Glomerular endothelial cell (primary cell): ENCODE measurements around the gene ISL2. TPM values are rescaled to one million over a fixed set of nuclear protein-coding genes. Genes with fewer than 3 reads are reported as not detected.

Experiments
- DNase-seq: peaks from one replicate; pipeline ENCODE4 v3.0.0-alpha.2; 2011; ENCODE audit warnings: low read depth, low spot score; ENCODE audit errors: extremely low read depth
- total RNA-seq: library from RNA; depleted of rRNA; stranded (reverse); fragments of >200 nt; gene quantifications from 2 replicates; pipeline ENCODE4 v1.2.3, GENCODE V29; 2015

ISL2 gene
- total RNA-seq, 1 donor from 2014 or later, result 0.18 TPM

GRCh38 chr15:76341366-76342057, 4.9 kb downstream of the ISL2 start:
- no peak for DNase-seq

DNA sequence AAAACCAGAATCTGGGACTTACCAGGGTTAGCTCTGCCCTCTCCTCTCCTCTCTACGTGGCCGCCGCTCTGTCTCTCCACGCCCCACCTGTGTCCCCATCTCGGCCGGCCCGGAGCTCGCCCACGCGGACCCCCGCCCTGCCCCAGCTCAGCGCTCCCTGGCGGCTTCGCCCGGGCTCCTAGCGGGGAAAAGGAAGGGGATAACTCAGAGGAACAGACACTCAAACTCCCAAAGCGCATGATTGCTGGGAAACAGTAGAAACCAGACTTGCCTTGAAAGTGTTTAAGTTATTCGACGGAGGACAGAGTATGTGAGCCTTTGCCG, 5.4 kb downstream of the ISL2 start:
- no peak for DNase-seq

- DNase-seq, result no peak
Observed at GRCh38 chr15:76342382-76343201, 6.0 kb downstream of the ISL2 start.

DNA sequence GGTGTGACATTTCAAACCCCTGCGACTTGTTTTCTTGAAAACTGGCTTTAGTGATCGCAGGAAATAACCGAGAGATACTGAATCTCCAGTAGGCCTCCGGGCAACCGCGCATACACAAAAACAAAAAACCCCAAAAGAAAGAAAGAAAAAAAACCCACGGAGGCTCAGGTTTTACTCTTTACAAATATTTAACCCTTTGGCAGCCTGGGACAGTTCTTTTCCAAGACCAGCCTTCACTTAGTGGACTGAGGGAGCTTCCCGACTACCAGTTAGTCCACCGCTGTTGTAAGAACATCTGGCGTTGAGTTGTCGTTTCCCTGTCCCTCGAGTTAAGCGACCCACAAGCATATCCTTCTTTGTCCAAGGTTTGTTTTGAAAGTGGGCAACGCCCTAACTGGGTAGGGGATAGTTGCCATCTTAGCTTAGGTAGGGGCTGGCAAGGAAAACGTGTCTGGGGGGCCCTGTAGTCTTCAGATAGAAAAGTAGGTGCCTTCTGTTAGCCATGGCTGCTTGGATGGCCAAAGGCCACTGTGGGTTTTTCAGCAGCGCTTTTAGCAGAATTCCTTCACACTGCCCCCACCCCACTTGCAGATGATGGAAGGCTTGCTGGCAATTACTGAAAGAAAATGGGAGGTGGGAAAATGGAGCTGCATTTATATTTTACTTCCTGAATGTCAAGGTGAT, 6.9 kb downstream of the ISL2 start:
- DNase-seq, result no peak

DNA sequence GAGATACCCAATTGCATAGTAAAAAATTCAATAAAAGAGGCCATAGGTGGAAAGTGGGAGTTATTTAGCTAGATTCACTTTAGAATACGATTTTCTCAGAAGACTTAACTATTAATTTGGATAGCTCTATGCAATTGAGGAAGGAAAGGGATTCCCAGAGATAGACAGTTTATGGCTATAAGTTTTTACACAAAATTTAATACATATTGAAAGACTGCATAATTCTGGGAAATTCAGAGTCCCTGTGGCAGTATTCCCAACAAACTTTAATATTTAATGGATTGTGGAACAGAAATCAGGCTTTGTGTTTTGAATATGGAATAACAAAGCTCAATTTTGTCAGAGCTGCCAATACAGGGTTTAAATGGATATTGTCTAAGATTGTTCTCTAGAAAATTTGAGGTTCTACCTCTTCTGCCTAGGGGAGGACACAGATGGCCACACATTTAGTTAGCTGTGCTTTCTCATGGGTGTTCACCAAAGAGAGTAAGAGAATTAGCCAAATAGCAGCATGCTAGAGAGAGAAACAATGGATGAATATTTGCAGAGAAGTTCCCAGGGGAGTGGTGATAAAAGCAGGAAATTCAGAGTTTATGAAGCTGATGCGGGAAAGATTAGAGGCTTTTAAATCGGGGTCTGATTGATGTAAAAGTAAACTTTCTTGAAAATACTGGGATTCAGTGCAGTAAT, 8.5 kb downstream of the ISL2 start:
- no peak for DNase-seq

DNA sequence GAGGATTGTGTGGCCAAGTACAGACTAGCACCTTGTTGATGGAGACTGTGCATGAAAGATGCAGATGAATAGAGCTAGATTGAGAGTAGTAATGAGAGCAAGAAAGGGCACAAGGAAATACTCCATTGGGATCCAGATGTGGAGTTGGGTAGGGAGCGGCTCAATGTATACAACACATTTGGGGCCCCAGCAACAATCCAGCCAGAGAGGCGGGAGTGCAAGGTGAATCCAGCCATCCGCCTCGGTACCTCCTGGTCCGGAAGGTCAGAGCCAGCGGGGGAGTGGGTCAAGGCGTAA, 9.0 kb downstream of the ISL2 start:
- DNase-seq, result no peak

GRCh38 chr15:76345880-76346668, 9.5 kb downstream of the ISL2 start:
- no peak for DNase-seq

DNA sequence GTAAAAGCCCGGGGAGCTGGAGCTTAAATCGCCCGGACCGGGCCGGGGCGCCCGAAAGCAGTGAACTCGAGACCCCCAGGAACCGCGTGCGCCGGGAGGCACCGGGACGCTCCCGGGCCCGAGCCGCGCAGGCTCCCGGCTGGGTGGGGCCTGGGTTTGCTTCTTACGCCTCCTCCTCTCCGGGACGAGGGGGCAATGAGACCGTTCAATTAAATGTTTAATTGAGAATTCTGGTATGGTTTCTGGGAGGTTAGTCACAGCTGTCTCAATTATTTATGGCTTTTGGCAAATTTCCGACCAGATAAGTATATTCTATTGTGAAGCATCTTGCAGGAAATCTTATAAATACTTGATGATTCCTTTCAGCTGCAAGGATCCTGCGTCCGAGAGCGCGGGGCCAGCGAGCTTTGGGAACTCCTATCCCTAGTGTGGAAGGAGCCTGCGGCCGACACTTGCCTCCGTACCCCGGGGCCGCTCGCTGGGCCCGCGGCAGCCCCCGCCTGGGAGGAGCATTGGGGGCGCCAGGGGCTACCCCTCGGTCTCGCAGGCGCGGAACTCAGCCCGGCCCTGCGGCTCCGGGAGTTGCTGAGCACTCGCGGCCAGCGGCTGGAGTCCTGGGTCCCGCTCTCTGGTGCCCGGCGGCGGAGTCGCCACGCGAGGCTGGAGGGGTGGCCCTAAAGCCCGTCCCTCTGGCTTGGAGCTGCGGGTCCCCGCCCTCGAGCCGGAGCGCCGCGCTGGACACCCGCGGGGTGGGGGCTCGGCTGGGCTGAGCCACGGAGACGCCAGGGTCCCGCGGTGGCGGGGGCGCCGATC, 10.3 kb downstream of the ISL2 start:
- no peak for DNase-seq

DNA sequence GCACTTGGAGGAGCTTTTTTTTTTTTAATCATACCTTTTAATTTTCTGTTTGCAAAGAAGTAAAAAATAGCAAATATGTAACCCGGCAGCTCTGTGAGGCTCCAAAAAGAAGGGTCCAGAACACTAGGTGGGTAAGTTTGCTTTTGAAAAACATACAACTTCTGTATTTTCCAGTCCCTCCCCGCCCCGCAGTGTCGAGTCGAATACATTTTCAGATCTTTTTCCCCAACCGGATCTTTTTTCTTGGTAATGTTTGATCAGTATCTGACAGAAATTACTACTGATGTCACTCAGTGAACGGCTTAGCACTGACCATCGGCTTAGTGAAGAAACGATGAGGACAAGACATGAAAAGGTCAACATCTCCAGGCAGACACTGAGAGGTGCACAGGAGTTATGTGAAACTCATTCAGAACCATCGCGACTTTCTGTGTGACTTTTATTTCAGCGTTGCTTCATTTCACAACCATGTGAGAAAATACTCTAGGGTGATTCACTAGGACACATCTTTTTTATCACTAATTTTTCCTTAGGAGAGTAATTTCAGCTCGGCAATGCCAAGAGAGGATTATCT, 11.0 kb downstream of the ISL2 start:
- DNase-seq, result no peak

- no peak for DNase-seq
Observed at GRCh38 chr15:76349301-76350070, 12.9 kb downstream of the ISL2 start.

GRCh38 chr15:76353023-76353577, 16.5 kb downstream of the ISL2 start:
- no peak for DNase-seq

- DNase-seq, result no peak
Observed at GRCh38 chr15:76353903-76354302, 17.3 kb downstream of the ISL2 start.

DNA sequence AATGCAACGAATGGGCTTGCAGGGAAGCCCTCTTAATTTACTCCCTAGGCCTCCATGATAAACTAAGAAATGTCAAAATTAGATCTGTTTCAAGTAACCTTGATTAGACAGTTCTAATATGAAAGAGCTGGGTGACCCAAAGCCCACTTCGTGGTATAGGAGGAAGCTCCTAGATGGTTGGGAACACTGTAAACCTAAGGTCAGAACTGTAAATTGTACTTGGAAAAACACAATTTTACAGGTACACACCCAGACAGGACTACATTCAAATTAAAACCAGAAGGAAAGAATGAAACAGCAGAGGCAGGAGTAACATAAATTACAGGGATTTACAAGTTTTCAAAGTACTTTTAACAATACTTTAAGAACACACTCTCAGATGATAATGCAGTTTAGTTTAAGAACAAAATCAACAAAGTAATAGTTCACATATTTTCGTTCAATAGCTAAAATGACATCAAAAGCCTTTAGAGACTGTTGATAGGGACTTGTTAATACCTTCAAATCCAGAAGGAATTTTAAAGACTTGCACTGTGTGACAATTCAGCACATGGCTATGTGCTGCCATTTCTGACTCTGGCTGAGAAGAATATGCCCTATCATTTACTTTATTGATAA, 18.4 kb downstream of the ISL2 start:
- no peak for DNase-seq

DNA sequence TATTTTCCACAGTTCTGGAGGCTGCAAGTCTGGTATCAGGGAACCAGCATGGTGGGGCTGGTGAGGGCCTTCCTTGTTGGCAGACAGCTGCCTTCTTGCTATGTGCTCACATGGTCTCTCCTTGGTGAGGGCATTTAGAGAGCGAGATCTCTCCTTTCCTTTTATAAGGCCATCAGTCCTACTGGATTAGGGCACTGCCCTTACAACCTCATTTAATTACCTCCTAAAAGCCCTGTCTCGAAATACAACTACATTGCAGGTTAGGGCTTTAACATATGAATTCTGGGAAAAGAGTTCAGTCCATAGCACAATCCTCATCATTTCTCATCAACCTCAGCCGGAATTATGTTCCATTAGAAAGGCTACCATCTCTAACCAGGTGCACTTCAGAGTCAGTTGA, 21.9 kb downstream of the ISL2 start:
- DNase-seq, result no peak

- no peak for DNase-seq
Observed at GRCh38 chr15:76359152-76359551, 22.6 kb downstream of the ISL2 start.

GRCh38 chr15:76360416-76360815, 23.8 kb downstream of the ISL2 start:
- no peak for DNase-seq

DNA sequence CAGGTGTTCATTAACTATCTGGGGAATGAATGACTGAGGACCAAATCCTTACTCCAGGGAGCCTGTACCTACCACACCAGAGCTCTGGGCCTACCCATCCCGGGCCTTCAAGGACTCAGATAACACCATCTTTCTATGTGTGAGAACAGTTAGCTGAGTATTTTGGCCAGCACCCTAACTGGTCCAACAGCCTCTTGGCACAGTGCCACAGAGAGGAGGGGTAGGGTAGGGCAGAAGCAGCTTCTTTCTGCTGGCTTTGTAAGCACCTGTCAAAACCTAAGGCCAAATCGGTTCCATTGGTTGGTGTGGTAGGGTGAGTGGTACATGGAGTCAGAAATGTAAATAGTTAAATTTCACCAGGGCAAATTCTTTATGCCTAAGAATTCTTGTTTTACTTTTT, 26.7 kb downstream of the ISL2 start:
- DNase-seq, result no peak

DNA sequence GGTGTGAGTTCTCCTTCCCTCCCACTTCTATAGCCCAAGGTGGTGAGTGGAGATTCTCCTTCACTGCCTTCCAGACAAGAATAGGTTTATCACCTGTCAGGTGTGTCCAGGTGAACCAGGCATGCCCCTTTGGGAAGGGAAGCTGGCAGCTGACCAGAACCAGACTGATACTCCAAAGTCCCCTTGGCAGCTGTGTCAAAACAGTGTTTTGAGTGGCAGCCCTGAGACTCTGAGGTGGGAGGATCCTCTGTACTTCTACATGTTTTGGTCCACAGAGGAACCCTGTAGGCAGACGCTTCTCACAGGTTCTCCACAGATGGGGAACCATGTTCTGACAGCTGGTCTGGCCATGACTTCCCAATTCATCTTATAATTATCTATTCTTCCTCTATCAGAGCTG, 30.1 kb downstream of the ISL2 start:
- DNase-seq, result no peak
